Renal cortical epithelial cell (primary cell): ENCODE results near the gene GIPR. TPM values are rescaled to one million over a fixed set of nuclear protein-coding genes. Genes with fewer than 3 reads are reported as not detected.

Experiments
- DNase-seq: peaks from one replicate; pipeline ENCODE4 v3.0.0-alpha.2; 2011; ENCODE audit warnings: low read depth
- total RNA-seq: library from RNA; depleted of rRNA; stranded (reverse); fragments of >200 nt; gene quantifications from 2 replicates; pipeline ENCODE4 v1.2.3, GENCODE V29; 2014

Gene GIPR
- total RNA-seq, 1 donor from 2014 or later, result 0.50 TPM

DNA sequence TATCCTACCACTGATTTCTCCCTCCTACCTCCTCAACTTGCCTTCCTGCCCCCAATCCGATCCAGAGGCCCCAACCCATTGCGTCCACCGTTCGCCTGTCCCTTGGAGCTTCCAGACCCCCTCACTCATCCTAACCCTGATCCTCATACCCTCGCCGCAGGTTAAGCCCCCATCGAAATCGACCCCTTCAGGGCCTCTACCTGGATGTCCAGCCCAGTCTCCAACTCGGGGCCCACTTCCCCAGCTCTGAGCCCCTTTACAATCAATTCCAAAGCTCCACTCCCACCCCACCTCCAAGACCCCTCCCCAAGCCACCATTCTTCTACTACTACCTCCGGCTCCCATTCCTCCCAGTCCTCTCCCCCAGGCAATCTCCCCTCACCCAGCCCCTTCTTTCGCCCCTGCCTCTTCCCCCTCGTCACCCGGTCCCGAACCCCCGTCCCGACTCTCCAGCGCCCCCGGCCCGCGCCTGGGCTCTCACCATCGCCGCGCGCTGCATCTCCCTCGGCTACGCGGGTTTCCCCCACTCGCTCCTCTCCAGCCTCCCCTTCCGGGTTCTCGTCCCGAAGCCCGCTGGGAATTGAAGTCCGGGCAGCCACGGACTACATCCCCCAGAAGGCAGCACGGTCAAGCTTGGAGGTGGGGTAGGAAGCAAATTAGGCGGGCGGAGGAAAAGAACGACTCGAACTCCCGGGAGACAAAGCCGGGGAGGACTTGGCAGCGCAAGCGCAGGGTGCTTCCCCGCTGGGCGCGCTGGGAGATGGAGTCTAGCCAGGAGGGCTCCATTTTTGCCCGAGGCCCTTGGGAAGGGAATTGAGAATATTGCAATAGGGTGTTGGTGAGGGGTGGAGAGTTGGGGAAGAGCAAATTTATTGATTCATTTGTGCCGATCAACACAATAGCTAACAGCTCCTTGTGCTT is 62.6 kb downstream of the GIPR start, which contains the start of gene FBXO46:
TSS of gene FBXO46 (minus strand) at position 529 of the 921 bp plus-strand sequence. CDS start 17,401 bp downstream, outside the sequence.
- DNase-seq, result peak; percentile 97

Other genes with a start within 250 kb of the GIPR start
- gene ERCC1, start 244.3 kb upstream of the GIPR start, total RNA-seq, result 41.9 and 54.7 TPM in 2 replicates
- gene FOSB, start 200.2 kb upstream of the GIPR start, total RNA-seq, result 1.4 and 18.3 TPM in 2 replicates
- gene RTN2, start 171.2 kb upstream of the GIPR start, total RNA-seq, result 5.8 and 20.0 TPM in 2 replicates
- 0.75 and 1.0 TPM in 2 replicates for gene PPM1N, start 169.8 kb upstream of the GIPR start, total RNA-seq
- 66.0 and 224 TPM in 2 replicates for gene VASP, start 160.7 kb upstream of the GIPR start, total RNA-seq
- gene OPA3, start 83.4 kb upstream of the GIPR start, total RNA-seq, result 8.7 and 14.5 TPM in 2 replicates
- gene GPR4, start 66.0 kb upstream of the GIPR start, total RNA-seq, result under 0.01 TPM in 1 of 2 replicates, not detected in the other
- gene EML2, start 28.8 kb upstream of the GIPR start, total RNA-seq, result 47.4 and 61.3 TPM in 2 replicates
- 120 and 333 TPM in 2 replicates for gene SNRPD2, start 23.7 kb downstream of the GIPR start, total RNA-seq
- 10.9 and 24.1 TPM in 2 replicates for gene QPCTL, start 24.4 kb downstream of the GIPR start, total RNA-seq
- gene FBXO46, start 62.7 kb downstream of the GIPR start, total RNA-seq, result 4.5 and 9.0 TPM in 2 replicates
- gene MEIOSIN, start 65.2 kb downstream of the GIPR start, total RNA-seq, result not detected in 2 replicates
- 6.3 and 12.9 TPM in 2 replicates for gene SIX5, start 101.0 kb downstream of the GIPR start, total RNA-seq
- 6.1 and 32.3 TPM in 2 replicates for gene DMPK, start 114.3 kb downstream of the GIPR start, total RNA-seq
- 24.0 and 37.0 TPM in 2 replicates for gene DMWD, start 124.6 kb downstream of the GIPR start, total RNA-seq
- 0.10 TPM in 1 of 2 replicates, not detected in the other for gene RSPH6A, start 147.1 kb downstream of the GIPR start, total RNA-seq
- gene SYMPK, start 194.9 kb downstream of the GIPR start, total RNA-seq, result 16.3 and 55.0 TPM in 2 replicates
- gene FOXA3, start 196.1 kb downstream of the GIPR start, total RNA-seq, result 0.52 and 1.5 TPM in 2 replicates
- 23.1 and 27.6 TPM in 2 replicates for gene IRF2BP1, start 217.9 kb downstream of the GIPR start, total RNA-seq
- 0.69 and 2.5 TPM in 2 replicates for gene MYPOP, start 234.4 kb downstream of the GIPR start, total RNA-seq
- not detected in 2 replicates for gene NANOS2, start 246.6 kb downstream of the GIPR start, total RNA-seq